ENCODE results near the gene CCDC149.

CCDC149 gene

DNA sequence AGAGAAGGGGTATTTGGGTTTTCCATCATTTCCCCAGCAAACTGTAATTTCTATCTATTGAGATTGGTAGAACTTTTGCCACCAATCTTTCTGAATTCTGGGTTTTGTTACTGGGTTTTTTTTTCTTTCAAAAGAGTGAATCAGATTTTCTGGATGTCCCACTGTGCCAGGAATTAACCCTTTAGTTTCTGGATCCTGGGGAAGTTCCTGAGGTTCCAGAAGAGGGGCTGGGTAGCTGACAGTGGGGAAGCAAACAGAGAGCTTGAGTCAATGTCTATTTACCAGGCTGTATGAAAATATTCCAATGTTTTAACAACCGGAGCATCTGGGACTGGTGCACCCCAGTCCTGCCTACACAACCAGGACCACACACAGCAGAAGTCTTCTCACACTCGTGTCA is 143.3 kb downstream of the CCDC149 start:
- Histone ChIP-seq H3K9ac (ENCODE audit: low read length) (no peak overlapping the region), H3F3A (ENCODE audit: insufficient read depth, low read length) (no peaks in the 10 kb centered on the region), H4K20me1 (ENCODE audit: insufficient read depth, low read length) (no peaks in the 10 kb centered on the region), H3K4me1 (ENCODE audit: low read length) (peaks cover 9% of the 10 kb centered on the region), H3K4me2 (ENCODE audit: low read depth, low read length) (no peak overlapping the region), H3K9me2 (replicated peaks; ENCODE audit: insufficient read depth, low read length) (no peaks in the 10 kb centered on the region), H2AFZ (ENCODE audit: low read length) (no peak overlapping the region), H3K27me3 (replicated peaks; ENCODE audit: insufficient read depth, low read length) (no peaks in the 10 kb centered on the region), H3K79me2 (ENCODE audit: low read length) (no peaks in the 10 kb centered on the region), H3K36me3 (replicated peaks; ENCODE audit: insufficient read depth, low read length) (no peaks in the 10 kb centered on the region), H3K9me3 (replicated peaks; ENCODE audit: insufficient read depth, low read length) (no peaks in the 10 kb centered on the region), H3K27ac (ENCODE audit: low read length) (no peak overlapping the region), H3K4me3 (ENCODE audit: low read length) (no peak overlapping the region)
- TF ChIP-seq, protein P1, sequence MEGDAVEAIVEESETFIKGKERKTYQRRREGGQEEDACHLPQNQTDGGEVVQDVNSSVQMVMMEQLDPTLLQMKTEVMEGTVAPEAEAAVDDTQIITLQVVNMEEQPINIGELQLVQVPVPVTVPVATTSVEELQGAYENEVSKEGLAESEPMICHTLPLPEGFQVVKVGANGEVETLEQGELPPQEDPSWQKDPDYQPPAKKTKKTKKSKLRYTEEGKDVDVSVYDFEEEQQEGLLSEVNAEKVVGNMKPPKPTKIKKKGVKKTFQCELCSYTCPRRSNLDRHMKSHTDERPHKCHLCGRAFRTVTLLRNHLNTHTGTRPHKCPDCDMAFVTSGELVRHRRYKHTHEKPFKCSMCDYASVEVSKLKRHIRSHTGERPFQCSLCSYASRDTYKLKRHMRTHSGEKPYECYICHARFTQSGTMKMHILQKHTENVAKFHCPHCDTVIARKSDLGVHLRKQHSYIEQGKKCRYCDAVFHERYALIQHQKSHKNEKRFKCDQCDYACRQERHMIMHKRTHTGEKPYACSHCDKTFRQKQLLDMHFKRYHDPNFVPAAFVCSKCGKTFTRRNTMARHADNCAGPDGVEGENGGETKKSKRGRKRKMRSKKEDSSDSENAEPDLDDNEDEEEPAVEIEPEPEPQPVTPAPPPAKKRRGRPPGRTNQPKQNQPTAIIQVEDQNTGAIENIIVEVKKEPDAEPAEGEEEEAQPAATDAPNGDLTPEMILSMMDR (IDR thresholded peaks at IDR 0.05; ENCODE audit: low read length), result no peak
- TF ChIP-seq EZH2 (optimal IDR thresholded peaks at IDR 0.05; ENCODE audit: low read depth, low read length) (no peak), EZH2phosphoT487 (IDR thresholded peaks at IDR 0.05; ENCODE audit: low read length) (no peak)
- DNase-seq, result no peak

GRCh38 chr4:24768604-24769003 is 144.2 kb downstream of the CCDC149 start:
- no peaks in the 10 kb centered on the region for H3F3A ChIP-seq (ENCODE audit: insufficient read depth, low read length)
- no peak for TF ChIP-seq EZH2phosphoT487 (IDR thresholded peaks at IDR 0.05; ENCODE audit: low read length)
- no peak for TF ChIP-seq EZH2 (optimal IDR thresholded peaks at IDR 0.05; ENCODE audit: low read depth, low read length)
- TF ChIP-seq, protein P1 (IDR thresholded peaks at IDR 0.05; ENCODE audit: low read length), result no peak
- no peak overlapping the region for H3K4me2 ChIP-seq (ENCODE audit: low read depth, low read length)
- H2AFZ ChIP-seq (ENCODE audit: low read length), result no peak overlapping the region
- H3K4me1 ChIP-seq (ENCODE audit: low read length), result peaks cover 9% of the 10 kb centered on the region
- H3K9me3 ChIP-seq (replicated peaks; ENCODE audit: insufficient read depth, low read length), result no peaks in the 10 kb centered on the region
- H3K27ac ChIP-seq (ENCODE audit: low read length), result no peak overlapping the region
- DNase-seq, result peak; percentile 14
- no peaks in the 10 kb centered on the region for H3K36me3 ChIP-seq (replicated peaks; ENCODE audit: insufficient read depth, low read length)
- no peak overlapping the region for H3K4me3 ChIP-seq (ENCODE audit: low read length)
- no peaks in the 10 kb centered on the region for H3K79me2 ChIP-seq (ENCODE audit: low read length)
- no peaks in the 10 kb centered on the region for H3K27me3 ChIP-seq (replicated peaks; ENCODE audit: insufficient read depth, low read length)
- no peaks in the 10 kb centered on the region for H4K20me1 ChIP-seq (ENCODE audit: insufficient read depth, low read length)
- no peaks in the 10 kb centered on the region for H3K9me2 ChIP-seq (replicated peaks; ENCODE audit: insufficient read depth, low read length)
- no peak overlapping the region for H3K9ac ChIP-seq (ENCODE audit: low read length)

GRCh38 chr4:24768006-24768405 is 144.8 kb downstream of the CCDC149 start:
- H3K4me3 ChIP-seq (ENCODE audit: low read length), result no peak overlapping the region
- DNase-seq, result no peak
- no peak overlapping the region for H3K9ac ChIP-seq (ENCODE audit: low read length)
- no peaks in the 10 kb centered on the region for H3K9me3 ChIP-seq (replicated peaks; ENCODE audit: insufficient read depth, low read length)
- H4K20me1 ChIP-seq (ENCODE audit: insufficient read depth, low read length), result no peaks in the 10 kb centered on the region
- no peaks in the 10 kb centered on the region for H3F3A ChIP-seq (ENCODE audit: insufficient read depth, low read length)
- H2AFZ ChIP-seq (ENCODE audit: low read length), result no peak overlapping the region
- TF ChIP-seq EZH2 (optimal IDR thresholded peaks at IDR 0.05; ENCODE audit: low read depth, low read length), result no peak
- TF ChIP-seq, protein P1 (IDR thresholded peaks at IDR 0.05; ENCODE audit: low read length), result no peak
- TF ChIP-seq EZH2phosphoT487 (IDR thresholded peaks at IDR 0.05; ENCODE audit: low read length), result no peak
- H3K36me3 ChIP-seq (replicated peaks; ENCODE audit: insufficient read depth, low read length), result no peaks in the 10 kb centered on the region
- H3K4me2 ChIP-seq (ENCODE audit: low read depth, low read length), result no peak overlapping the region
- H3K79me2 ChIP-seq (ENCODE audit: low read length), result no peaks in the 10 kb centered on the region
- H3K9me2 ChIP-seq (replicated peaks; ENCODE audit: insufficient read depth, low read length), result no peaks in the 10 kb centered on the region
- no peaks in the 10 kb centered on the region for H3K27me3 ChIP-seq (replicated peaks; ENCODE audit: insufficient read depth, low read length)
- no peak overlapping the region for H3K27ac ChIP-seq (ENCODE audit: low read length)
- H3K4me1 ChIP-seq (ENCODE audit: low read length), result peaks cover 9% of the 10 kb centered on the region
